Measurements from ENCODE around the gene CNTNAP4. TPM values are rescaled to one million over a fixed set of nuclear protein-coding genes. Genes with fewer than 3 reads are reported as not detected.

CNTNAP4 gene
- total and polyA plus RNA-seq, 2 of the 4 experiments (the other 2 are of a cell fraction), result not detected

GRCh38 chr16:76287466-76287865, 10.3 kb downstream of the CNTNAP4 start:
- H3K9ac ChIP-seq (ENCODE audit: low read depth, low read length), result no peak overlapping the region
- no peak overlapping the region for H4K8ac ChIP-seq (ENCODE audit: low read depth in 2 of 2, low read length in 2 of 2)
- no peak overlapping the region for H3K4ac ChIP-seq (ENCODE audit: low read depth, low read length)
- no peak overlapping the region for H2AFZ ChIP-seq (replicated peaks; ENCODE audit: low read length, poor library complexity)
- CTCF ChIA-PET, result no interaction called here
- H3K14ac ChIP-seq (replicated peaks; ENCODE audit: low read depth, low read length), result no peak overlapping the region
- H3K36me3 ChIP-seq (ENCODE audit: control insufficient read depth, insufficient read depth, low read length), result no peaks in the 10 kb centered on the region
- no peak overlapping the region for H3K4me2 ChIP-seq (ENCODE audit: low read depth, low read length)
- H3K27ac ChIP-seq (ENCODE audit: insufficient read depth, low read length), result no peak overlapping the region
- H2BK15ac ChIP-seq (ENCODE audit: low read depth, low read length), result no peak overlapping the region
- no peak overlapping the region for H2AK5ac ChIP-seq (ENCODE audit: low read depth, low read length)
- H3K4me1 ChIP-seq (ENCODE audit: control insufficient read depth, insufficient read depth, low read length), result no peaks in the 10 kb centered on the region
- H3K23ac ChIP-seq (ENCODE audit: low read depth, low read length), result no peak overlapping the region
- H3K18ac ChIP-seq (ENCODE audit: low read depth, low read length), result no peak overlapping the region
- no peaks in the 10 kb centered on the region for H3K9me1 ChIP-seq (ENCODE audit: insufficient read depth, low read length)
- no peak overlapping the region for H2BK20ac ChIP-seq (ENCODE audit: low read depth, low read length)
- dilution Hi-C loops (cut with HindIII; ENCODE audit: low sequenced_read_pairs, unreplicated experiment), result no loop called here
- H2BK120ac ChIP-seq (ENCODE audit: low read depth, low read length), result no peak overlapping the region
- intact Hi-C loops (cut with micrococcal nuclease), result no loop called here
- no peaks in the 10 kb centered on the region for H3K79me1 ChIP-seq (ENCODE audit: low read depth in 1 of 2, low read length in 2 of 2)
- no peak for TF ChIP-seq SMC3 (IDR thresholded peaks at IDR 0.05; ENCODE audit: low read depth, low read length)
- no peak for TF ChIP-seq RCOR1 (IDR thresholded peaks at IDR 0.05; ENCODE audit: insufficient replicate concordance, low read length)
- no peak for TF ChIP-seq CTCF (conservative IDR thresholded peaks at IDR 0.05; ENCODE audit: low read depth, low read length)
- TF ChIP-seq ELK1 (IDR thresholded peaks at IDR 0.05; ENCODE audit: borderline replicate concordance, low read depth, low read length), result no peak
- no peak for TF ChIP-seq USF2 (IDR thresholded peaks at IDR 0.05; ENCODE audit: low read depth, low read length)
- TF ChIP-seq NFE2L2 (IDR thresholded peaks at IDR 0.05; ENCODE audit: low read depth, low read length), result no peak
- no peak for TF ChIP-seq FOS (IDR thresholded peaks at IDR 0.05; ENCODE audit: low read depth, low read length)
- TF ChIP-seq MXI1 (IDR thresholded peaks at IDR 0.05; ENCODE audit: borderline replicate concordance, low read depth, low read length), result no peak
- TF ChIP-seq RAD21 (IDR thresholded peaks at IDR 0.05; ENCODE audit: low read length), result no peak
- TF ChIP-seq MAZ (IDR thresholded peaks at IDR 0.05; ENCODE audit: borderline replicate concordance, low read depth, low read length), result no peak
- no peak for TF ChIP-seq CEBPB (IDR thresholded peaks at IDR 0.05; ENCODE audit: low read depth, low read length)
- no peak for TF ChIP-seq POLR2A (IDR thresholded peaks at IDR 0.05; ENCODE audit: low read depth, low read length)
- TF ChIP-seq RFX5 (IDR thresholded peaks at IDR 0.05; ENCODE audit: low read depth, low read length), result no peak
- TF ChIP-seq MAFK (IDR thresholded peaks at IDR 0.05; ENCODE audit: low read depth, low read length), result no peak
- TF ChIP-seq CHD1 (IDR thresholded peaks at IDR 0.05; ENCODE audit: low read depth, low read length), result no peak
- TF ChIP-seq BHLHE40 (IDR thresholded peaks at IDR 0.05; ENCODE audit: low read depth, low read length), result no peak
- ATAC-seq (ENCODE audit: low read depth) (no peak), DNase-seq (no peak)
- H3K4me3 ChIP-seq (ENCODE audit: insufficient read depth, low read depth, low read length), result no peak overlapping the region
- no peak overlapping the region for H3K56ac ChIP-seq (ENCODE audit: extremely low read depth, insufficient read depth, low read length)
- in situ Hi-C loops (cut with MboI; ENCODE audit: low sequenced_read_pairs), result no loop called here
- no peak overlapping the region for H2AK9ac ChIP-seq (replicated peaks; ENCODE audit: low read depth, low read length, poor library complexity)
- H3K9me3 ChIP-seq (ENCODE audit: control insufficient read depth, insufficient read depth, low read length), result peaks cover 2% of the 10 kb centered on the region; the same call in 1 of the 2 replicates
- no TSS peak for BruUV-seq (replicated peaks)
- H2BK5ac ChIP-seq (ENCODE audit: low read depth, low read length, poor library complexity, severe bottlenecking), result no peak overlapping the region
- no peak overlapping the region for H4K5ac ChIP-seq (ENCODE audit: low read depth, low read length)
- no peaks in the 10 kb centered on the region for H3K27me3 ChIP-seq (ENCODE audit: control insufficient read depth, insufficient read depth, low read length)
- POLR2A ChIA-PET (ENCODE audit: unreplicated experiment), result no interaction called here
- no CpG with 5 or more reads among the region's 3 CpGs for WGBS, 2 experiments (ENCODE audit: extremely low coverage in 2 of 2, insufficient read length in 1 of 2)
- H4K20me1 ChIP-seq (ENCODE audit: insufficient read depth, low read length), result no peaks in the 10 kb centered on the region
- H4K91ac ChIP-seq (ENCODE audit: insufficient read depth, low read depth, low read length), result no peak overlapping the region
